Hematopoietic multipotent progenitor cell treated with erythropoietin and hydrocortisone succinate and interleukin-3 and kit ligand, for 4 days (in vitro differentiated cells): ENCODE data around the gene SUN1.
"Not testable (repeated sequence)": the region's sequence is repeated elsewhere in the genome, so short reads cannot be mapped to it uniquely, and the experiment has no call there.

Experiments
- DNase-seq: peaks from one replicate; pipeline ENCODE4 v3.0.0-alpha.2; 2015

The SUN1 gene

GRCh38 chr7:832167-832967 lies at the start of gene SUN1:
Gene SUN1 (plus strand): TSS chr7:832476. CDS start chr7:832525, 49 bp downstream.
- DNase-seq: peak; percentile 20

- no peak for DNase-seq
These were observed 49.4 kb upstream of the SUN1 start for GRCh38 chr7:782718-783449.

GRCh38 chr7:783556-784490 lies 48.5 kb upstream of the SUN1 start:
- no peak for DNase-seq

DNA sequence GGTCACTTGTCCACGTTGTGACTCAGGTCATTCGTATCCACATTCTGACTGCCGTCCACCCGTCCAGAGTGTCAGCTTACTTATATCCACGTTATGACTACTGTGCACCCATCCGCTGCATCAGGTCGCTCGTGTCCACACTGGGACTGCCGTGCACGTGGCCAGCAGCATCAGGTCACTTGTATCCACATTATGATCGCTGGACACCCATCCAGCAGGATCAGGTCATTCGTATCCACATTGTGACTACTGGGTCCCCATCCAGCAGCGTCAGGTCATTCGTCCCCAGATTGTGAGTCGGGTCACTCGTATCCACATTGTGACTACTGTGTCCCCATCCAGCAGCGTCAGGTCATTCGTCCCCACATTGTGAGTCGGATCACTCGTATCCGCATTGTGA lies 47.3 kb upstream of the SUN1 start:
- DNase-seq: no peak

GRCh38 chr7:785416-785815 lies 46.9 kb upstream of the SUN1 start:
- no peak for DNase-seq

- DNase-seq: peak; percentile 73
These were observed 45.6 kb upstream of the SUN1 start for GRCh38 chr7:786472-787255.

- no peak for DNase-seq
These were observed 44.7 kb upstream of the SUN1 start for GRCh38 chr7:787332-788240.

DNA sequence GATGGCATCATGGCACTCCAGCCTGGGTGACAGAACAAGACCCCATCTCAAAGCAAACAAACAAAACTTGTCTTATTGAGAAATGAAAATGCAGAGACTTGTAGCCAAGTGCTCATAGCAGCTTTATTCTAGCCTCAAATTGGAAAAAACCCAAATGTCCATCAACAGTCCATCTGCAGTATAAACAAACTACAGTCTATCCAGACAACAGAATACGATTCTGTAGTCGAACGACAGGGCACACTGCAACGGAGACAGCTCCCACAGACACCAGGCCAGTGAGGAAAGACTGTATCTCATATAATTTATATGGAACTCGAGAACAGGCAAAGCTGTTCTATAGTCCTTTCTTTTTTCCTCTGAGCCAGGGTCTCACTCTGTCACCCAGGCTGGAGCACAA lies 40.8 kb upstream of the SUN1 start:
- DNase-seq: no peak

GRCh38 chr7:794207-794606 lies 38.1 kb upstream of the SUN1 start:
- no peak for DNase-seq

- DNase-seq: no peak
These were observed 37.5 kb upstream of the SUN1 start for GRCh38 chr7:794671-795329.

DNA sequence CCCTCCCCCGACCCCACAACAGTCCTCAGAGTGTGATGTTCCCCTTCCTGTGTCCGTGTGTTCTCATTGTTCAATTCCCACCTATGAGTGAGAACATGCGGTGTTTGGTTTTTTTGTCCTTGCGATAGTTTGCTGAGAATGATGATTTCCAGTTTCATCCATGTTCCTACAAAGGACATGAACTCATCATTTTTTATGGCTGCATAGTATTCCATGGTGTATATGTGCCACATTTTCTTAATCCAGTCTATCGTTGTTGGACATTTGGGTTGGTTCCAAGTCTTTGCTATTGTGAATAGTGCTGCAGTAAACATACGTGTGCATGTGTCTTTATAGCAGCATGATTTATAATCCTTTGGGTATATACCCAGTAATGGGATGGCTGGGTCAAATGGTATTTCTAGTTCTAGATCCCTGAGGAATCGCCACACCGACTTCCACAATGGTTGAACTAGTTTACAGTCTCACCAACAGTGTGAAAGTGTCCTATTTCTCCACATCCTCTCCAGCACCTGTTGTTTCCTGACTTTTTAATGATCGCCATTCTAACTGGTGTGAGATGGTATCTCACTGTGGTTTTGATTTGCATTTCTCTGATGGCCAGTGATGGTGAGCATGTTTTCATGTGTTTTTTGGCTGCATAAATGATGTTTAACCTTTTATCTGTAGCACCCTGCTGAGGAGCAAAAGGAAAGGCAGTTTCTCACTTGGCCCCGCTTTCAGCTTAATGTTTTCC lies 35.7 kb upstream of the SUN1 start:
- DNase-seq: not testable (repeated sequence)

- no peak for DNase-seq
These were observed 33.3 kb upstream of the SUN1 start for GRCh38 chr7:798921-799470.

DNA sequence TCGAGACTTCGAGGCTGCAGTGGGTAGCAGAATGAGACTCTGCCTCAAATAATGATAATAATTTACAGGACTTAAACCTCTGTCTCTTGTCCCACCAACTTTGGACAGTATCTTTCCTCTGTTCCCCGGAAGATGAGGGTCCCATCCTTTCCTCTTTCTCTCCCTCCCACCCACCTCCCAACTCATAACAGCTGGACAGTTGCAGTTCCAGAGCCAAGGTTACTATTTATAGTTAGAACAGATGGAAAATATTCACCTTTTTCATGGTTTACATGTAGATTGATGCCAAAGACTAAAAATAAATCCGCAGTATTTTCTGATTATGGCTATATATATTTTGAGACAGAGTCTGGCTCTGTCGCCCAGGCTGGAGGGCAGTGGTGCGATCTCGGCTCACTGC lies 31.6 kb upstream of the SUN1 start:
- DNase-seq: no peak

DNA sequence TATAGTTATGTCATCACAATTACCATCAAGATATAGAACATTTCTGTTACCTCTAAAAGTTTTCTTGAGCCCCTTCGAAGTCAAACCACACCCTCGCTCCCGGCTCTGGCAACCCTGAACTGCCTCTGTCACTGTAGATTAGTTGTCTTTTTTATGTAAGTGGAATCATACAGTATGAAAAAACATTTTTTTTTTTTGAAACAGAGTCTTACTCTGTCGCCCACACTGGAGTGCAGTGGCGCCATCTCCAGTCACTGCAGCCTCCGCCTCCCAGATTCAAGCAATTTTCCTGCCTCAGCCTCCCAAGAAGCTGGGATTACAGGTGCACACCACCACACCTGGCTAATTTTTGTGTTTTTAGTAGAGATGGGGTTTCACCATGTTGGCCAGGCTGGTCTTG lies 30.9 kb upstream of the SUN1 start:
- DNase-seq: not testable (repeated sequence)

- DNase-seq: no peak
These were observed 30.3 kb upstream of the SUN1 start for GRCh38 chr7:801940-802381.

- DNase-seq: no peak
These were observed 29.6 kb upstream of the SUN1 start for GRCh38 chr7:802500-803242.

GRCh38 chr7:803243-803635 lies 29.0 kb upstream of the SUN1 start:
- DNase-seq: no peak

- not testable (repeated sequence) for DNase-seq
These were observed 28.5 kb upstream of the SUN1 start for GRCh38 chr7:803796-804195.

- DNase-seq: no peak
These were observed 27.0 kb upstream of the SUN1 start for GRCh38 chr7:805261-805660.
